KOPT-K1 (cell line): ENCODE measurements around the gene SPEN.

Source experiments
- H3K27ac ChIP-seq: fragments of 200-600 bp; sonication (generic); 2 replicates; pipeline ENCODE4 v1.5.1; 2016; ENCODE audit warnings: antibody characterized with exemption, mild to moderate bottlenecking, low read depth, low read length; ENCODE audit not compliant: poor library complexity, severe bottlenecking
- H3K36me3 ChIP-seq: fragments of 200-600 bp; sonication (generic); 2 replicates; pipeline ENCODE4 v1.5.1; 2017; ENCODE audit warnings: antibody characterized with exemption, mild to moderate bottlenecking, low read length, moderate library complexity; ENCODE audit not compliant: insufficient read depth
- H3K9me3 ChIP-seq: fragments of 200-600 bp; sonication (generic); 2 replicates; pipeline ENCODE4 v1.5.1; 2017; ENCODE audit warnings: antibody characterized with exemption, low read length, mild to moderate bottlenecking; ENCODE audit not compliant: insufficient read depth, poor library complexity, severe bottlenecking

The SPEN gene

GRCh38 chr1:15948091-15948591 lies 100.6 kb downstream of the SPEN start:
- H3K27ac ChIP-seq: no peak overlapping the region
- H3K9me3 ChIP-seq: no peaks in the 10 kb centered on the region
- peaks cover 90% of the 10 kb centered on the region for H3K36me3 ChIP-seq

- H3K9me3 ChIP-seq: no peaks in the 10 kb centered on the region
- no peak overlapping the region for H3K27ac ChIP-seq
- H3K36me3 ChIP-seq: peaks cover 84% of the 10 kb centered on the region
Measured at GRCh38 chr1:15948595-15949452, 101.3 kb downstream of the SPEN start.

- Histone ChIP-seq H3K27ac (no peak overlapping the region), H3K9me3 (no peaks in the 10 kb centered on the region), H3K36me3 (peaks cover 83% of the 10 kb centered on the region)
Measured at GRCh38 chr1:15949453-15950245, 102.1 kb downstream of the SPEN start.

- Histone ChIP-seq H3K27ac (no peak overlapping the region), H3K36me3 (peaks cover 77% of the 10 kb centered on the region), H3K9me3 (no peaks in the 10 kb centered on the region)
Measured at GRCh38 chr1:15950302-15950701, 102.8 kb downstream of the SPEN start.

- peaks cover 71% of the 10 kb centered on the region for H3K36me3 ChIP-seq
- no peak overlapping the region for H3K27ac ChIP-seq
- no peaks in the 10 kb centered on the region for H3K9me3 ChIP-seq
Measured at GRCh38 chr1:15950763-15951295, 103.3 kb downstream of the SPEN start.

GRCh38 chr1:15951341-15952153 lies 104.0 kb downstream of the SPEN start:
- H3K27ac ChIP-seq: no peak overlapping the region
- H3K9me3 ChIP-seq: no peaks in the 10 kb centered on the region
- peaks cover 64% of the 10 kb centered on the region for H3K36me3 ChIP-seq

GRCh38 chr1:15952317-15953258 lies 105.1 kb downstream of the SPEN start:
- H3K36me3 ChIP-seq: peaks cover 56% of the 10 kb centered on the region
- H3K27ac ChIP-seq: no peak overlapping the region
- no peaks in the 10 kb centered on the region for H3K9me3 ChIP-seq

GRCh38 chr1:15953294-15953771 lies 105.8 kb downstream of the SPEN start:
- peaks cover 54% of the 10 kb centered on the region for H3K36me3 ChIP-seq
- H3K27ac ChIP-seq: no peak overlapping the region
- H3K9me3 ChIP-seq: no peaks in the 10 kb centered on the region

GRCh38 chr1:15953791-15954241 lies 106.3 kb downstream of the SPEN start:
- Histone ChIP-seq H3K9me3 (no peaks in the 10 kb centered on the region), H3K36me3 (peaks cover 49% of the 10 kb centered on the region), H3K27ac (no peak overlapping the region)

GRCh38 chr1:15954316-15954715 lies 106.8 kb downstream of the SPEN start:
- Histone ChIP-seq H3K36me3 (peaks cover 44% of the 10 kb centered on the region), H3K27ac (no peak overlapping the region), H3K9me3 (no peaks in the 10 kb centered on the region)

GRCh38 chr1:15955552-15955951 lies 108.0 kb downstream of the SPEN start:
- Histone ChIP-seq H3K9me3 (no peaks in the 10 kb centered on the region), H3K36me3 (peaks cover 36% of the 10 kb centered on the region), H3K27ac (no peak overlapping the region)

GRCh38 chr1:15956150-15956549 lies 108.6 kb downstream of the SPEN start:
- peaks cover 37% of the 10 kb centered on the region for H3K36me3 ChIP-seq
- no peaks in the 10 kb centered on the region for H3K9me3 ChIP-seq
- no peak overlapping the region for H3K27ac ChIP-seq

- Histone ChIP-seq H3K36me3 (peaks cover 36% of the 10 kb centered on the region), H3K27ac (no peak overlapping the region)
Measured at GRCh38 chr1:15957221-15958095, 110.0 kb downstream of the SPEN start.

More at GRCh38 chr1:15957221-15958095, 110.0 kb downstream of the SPEN start:
- H3K9me3 ChIP-seq: no peaks in the 10 kb centered on the region
